ENCODE results near the gene ZBP1. TPM values are rescaled to one million over a fixed set of nuclear protein-coding genes. Genes with fewer than 3 reads are reported as not detected.

ZBP1 gene
- total RNA-seq, 6 experiments from 2014 or later: 0.14 to 0.75 (median 0.36) TPM; not detected in 2

DNA sequence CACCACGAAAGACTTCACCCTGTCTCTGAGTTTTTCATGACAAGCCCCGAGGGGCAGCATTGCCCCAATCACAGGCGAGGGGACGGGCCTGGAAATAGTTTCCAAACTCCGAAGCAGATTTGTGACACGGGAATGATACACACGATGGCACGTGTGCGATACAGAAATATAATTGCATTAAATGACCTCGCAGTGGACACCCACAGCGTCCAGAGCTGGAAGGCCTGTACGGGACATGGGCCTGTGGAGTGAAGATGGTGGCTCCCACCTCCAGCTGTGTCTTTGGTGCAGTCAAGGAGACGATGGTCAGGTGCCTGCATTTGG lies 46.6 kb upstream of the ZBP1 start:
- no peaks in the 10 kb centered on the region for H3K4me1 ChIP-seq
- H3K27ac ChIP-seq: no peak overlapping the region
- TF ChIP-seq, protein P1, sequence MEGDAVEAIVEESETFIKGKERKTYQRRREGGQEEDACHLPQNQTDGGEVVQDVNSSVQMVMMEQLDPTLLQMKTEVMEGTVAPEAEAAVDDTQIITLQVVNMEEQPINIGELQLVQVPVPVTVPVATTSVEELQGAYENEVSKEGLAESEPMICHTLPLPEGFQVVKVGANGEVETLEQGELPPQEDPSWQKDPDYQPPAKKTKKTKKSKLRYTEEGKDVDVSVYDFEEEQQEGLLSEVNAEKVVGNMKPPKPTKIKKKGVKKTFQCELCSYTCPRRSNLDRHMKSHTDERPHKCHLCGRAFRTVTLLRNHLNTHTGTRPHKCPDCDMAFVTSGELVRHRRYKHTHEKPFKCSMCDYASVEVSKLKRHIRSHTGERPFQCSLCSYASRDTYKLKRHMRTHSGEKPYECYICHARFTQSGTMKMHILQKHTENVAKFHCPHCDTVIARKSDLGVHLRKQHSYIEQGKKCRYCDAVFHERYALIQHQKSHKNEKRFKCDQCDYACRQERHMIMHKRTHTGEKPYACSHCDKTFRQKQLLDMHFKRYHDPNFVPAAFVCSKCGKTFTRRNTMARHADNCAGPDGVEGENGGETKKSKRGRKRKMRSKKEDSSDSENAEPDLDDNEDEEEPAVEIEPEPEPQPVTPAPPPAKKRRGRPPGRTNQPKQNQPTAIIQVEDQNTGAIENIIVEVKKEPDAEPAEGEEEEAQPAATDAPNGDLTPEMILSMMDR (IDR thresholded peaks at IDR 0.05): no peak
- TF ChIP-seq POLR2A (IDR thresholded peaks at IDR 0.05): no peak
- 73% methylated on average over 10 of the region's 13 CpGs for WGBS (ENCODE audit: insufficient coverage, low coverage, low lambda C conversion rate, missing lambda C conversion rate)
- DNase-seq (peak in 1 of 3 donors; percentile 22), ATAC-seq (no peak)
- H3K36me3 ChIP-seq: no peaks in the 10 kb centered on the region
- intact Hi-C loops (cut with DNase I): no loop called here
- no peaks in the 10 kb centered on the region for H3K9me3 ChIP-seq
- H3K4me3 ChIP-seq: no peak overlapping the region
- H3K27me3 ChIP-seq: no peaks in the 10 kb centered on the region

DNA sequence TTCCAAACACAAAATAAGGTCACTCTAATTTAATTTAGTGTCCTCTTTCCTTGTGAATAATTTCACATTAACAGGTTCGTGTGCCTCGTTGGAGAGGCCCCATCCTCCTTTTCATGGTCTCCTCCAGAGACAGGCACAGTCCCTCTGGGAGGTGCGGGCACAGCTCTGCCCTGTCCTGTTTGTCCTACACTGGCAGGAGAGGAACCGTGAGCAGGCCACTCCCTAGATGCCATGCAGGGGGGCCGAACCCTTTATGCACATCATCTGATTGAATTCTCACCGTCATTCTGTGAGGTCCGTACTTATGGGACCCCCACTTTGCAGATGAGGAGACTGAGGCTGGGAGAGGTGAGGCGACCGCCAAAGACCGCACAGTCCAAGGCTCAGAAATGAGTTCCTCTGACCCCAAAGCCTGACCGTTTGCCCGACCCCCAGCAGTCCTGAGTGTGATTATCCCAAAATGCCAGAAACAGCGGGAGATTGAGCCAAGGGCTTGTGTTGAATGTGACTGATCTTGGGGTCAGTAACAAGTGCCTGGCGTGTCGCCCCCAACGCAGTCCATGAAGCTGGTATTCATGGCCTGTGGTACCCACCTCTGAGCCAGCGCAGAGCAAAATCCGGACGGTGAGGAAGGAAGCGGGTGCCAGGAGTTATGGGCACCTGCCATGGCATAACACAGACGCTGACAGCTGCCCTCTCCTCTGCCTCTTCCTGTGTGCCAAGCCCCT lies 46.0 kb upstream of the ZBP1 start:
- TF ChIP-seq, protein P1 (IDR thresholded peaks at IDR 0.05): no peak
- TF ChIP-seq POLR2A (IDR thresholded peaks at IDR 0.05): no peak

DNA sequence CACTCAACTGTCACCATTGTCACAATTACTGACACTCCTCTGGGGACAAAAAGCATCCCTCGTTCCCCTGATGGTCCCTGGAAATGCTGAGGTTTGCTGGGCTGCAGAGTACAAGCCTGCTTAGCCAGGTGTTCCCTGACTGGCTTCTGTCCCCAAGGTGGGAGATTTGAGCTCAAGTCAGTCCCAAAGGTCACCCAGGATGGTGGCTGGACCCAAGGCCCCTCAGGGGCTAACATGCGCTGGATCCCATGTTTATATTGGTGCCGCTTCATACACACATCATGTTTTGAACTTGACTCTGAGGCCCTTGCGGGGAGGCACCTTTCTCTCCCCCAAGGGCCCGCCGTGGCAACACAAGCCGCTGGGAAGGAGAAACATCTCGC lies 45.4 kb upstream of the ZBP1 start:
- DNase-seq (peak in 2 of 3 donors; percentile 7 to 15), ATAC-seq (no peak)
- H3K4me3 ChIP-seq: no peak overlapping the region
- intact Hi-C loops (cut with DNase I): no loop called here
- H3K9me3 ChIP-seq: no peaks in the 10 kb centered on the region
- TF ChIP-seq, protein P1 (IDR thresholded peaks at IDR 0.05): no peak
- no peak for TF ChIP-seq POLR2A (IDR thresholded peaks at IDR 0.05)
- no peaks in the 10 kb centered on the region for H3K36me3 ChIP-seq
- 74% methylated on average over 6 of the region's 8 CpGs for WGBS (ENCODE audit: insufficient coverage, low coverage, low lambda C conversion rate, missing lambda C conversion rate)
- H3K4me1 ChIP-seq: no peaks in the 10 kb centered on the region
- H3K27me3 ChIP-seq: no peaks in the 10 kb centered on the region
- no peak overlapping the region for H3K27ac ChIP-seq

More for the DNA sequence above, 46.0 kb upstream of the ZBP1 start:
- no peak for ATAC-seq
- Histone ChIP-seq H3K4me1 (no peaks in the 10 kb centered on the region), H3K9me3 (no peaks in the 10 kb centered on the region), H3K27me3 (no peaks in the 10 kb centered on the region), H3K27ac (no peak overlapping the region), H3K36me3 (no peaks in the 10 kb centered on the region), H3K4me3 (no peak overlapping the region)
- DNase-seq: peak in 2 of 3 donors; percentile 6 to 29
- intact Hi-C loops (cut with DNase I): no loop called here
- 72% methylated on average over 7 of the region's 21 CpGs for WGBS (ENCODE audit: insufficient coverage, low coverage, low lambda C conversion rate, missing lambda C conversion rate)

DNA sequence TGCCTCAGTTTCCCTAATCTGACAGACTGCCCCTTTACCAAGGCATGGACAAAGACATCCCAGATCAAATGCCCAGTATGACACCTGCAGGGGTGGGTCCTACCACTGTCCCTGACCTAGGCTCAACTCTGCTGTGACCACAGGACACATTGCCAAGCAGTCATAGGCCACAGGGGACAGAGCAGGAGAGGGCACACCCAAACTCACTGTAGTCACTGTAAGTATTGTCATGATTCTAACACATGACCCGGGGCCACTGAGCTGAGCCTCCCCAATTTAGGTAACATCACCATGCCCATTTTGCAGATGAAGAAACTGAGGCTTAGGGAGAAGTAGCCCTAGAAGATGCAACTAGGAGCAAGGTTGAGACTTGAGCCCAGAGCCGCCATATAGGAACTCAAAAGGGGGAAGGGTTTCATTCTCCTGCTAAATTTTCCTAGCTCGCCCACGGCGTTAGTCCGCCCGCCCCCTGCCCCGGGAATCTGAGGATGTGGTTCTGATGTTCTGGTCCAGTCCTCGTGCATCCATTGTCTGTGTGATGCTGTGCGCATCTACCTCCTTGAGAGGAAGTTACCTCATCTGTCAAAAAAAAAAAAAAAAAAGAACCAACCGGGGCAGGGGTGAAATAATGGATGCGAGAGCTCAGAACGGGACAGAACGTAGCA lies 44.8 kb upstream of the ZBP1 start:
- WGBS (ENCODE audit: insufficient coverage, low coverage, low lambda C conversion rate, missing lambda C conversion rate): 91% methylated on average over 7 of the region's 14 CpGs
- intact Hi-C loops (cut with DNase I): no loop called here
- Histone ChIP-seq H3K4me1 (no peaks in the 10 kb centered on the region), H3K27me3 (no peaks in the 10 kb centered on the region), H3K4me3 (no peak overlapping the region), H3K36me3 (no peaks in the 10 kb centered on the region), H3K9me3 (no peaks in the 10 kb centered on the region), H3K27ac (no peak overlapping the region)
- ATAC-seq (no peak), DNase-seq (peak in 1 of 3 donors; percentile 8)
- no peak for TF ChIP-seq POLR2A (IDR thresholded peaks at IDR 0.05)
- TF ChIP-seq, protein P1 (IDR thresholded peaks at IDR 0.05): no peak

Data from right lobe of liver (tissue), 6 donors.